Mesothelial cell of epicardium (in vitro differentiated cells): ENCODE measurements around the gene APOA5. TPM values are rescaled to one million over a fixed set of nuclear protein-coding genes. Genes with fewer than 3 reads are reported as not detected.

Source experiments
- DNase-seq, 2 experiments: peaks; one replicate each; pipeline ENCODE4 v3.0.0; 2021; ENCODE audit warnings: low spot score in 2 of 2; ENCODE audit not compliant: unreplicated experiment in 2 of 2
- H3K27ac Mint-ChIP-seq: 2 replicates; pipeline ENCODE4 v1.8.0; 2021; ENCODE audit warnings: mixed read lengths
- H3K27me3 Mint-ChIP-seq: 2 replicates; pipeline ENCODE4 v1.8.0; 2021; ENCODE audit warnings: low read depth, mixed read lengths
- H3K36me3 Mint-ChIP-seq: 2 replicates; pipeline ENCODE4 v1.8.0; 2021; ENCODE audit warnings: mixed read lengths
- H3K4me1 Mint-ChIP-seq: 2 replicates; pipeline ENCODE4 v1.8.0; 2021; ENCODE audit warnings: mixed read lengths
- H3K4me3 Mint-ChIP-seq: 2 replicates; pipeline ENCODE4 v1.8.0; 2021; ENCODE audit warnings: mild to moderate bottlenecking, moderate library complexity, mixed read lengths
- H3K9me3 Mint-ChIP-seq: 2 replicates; pipeline ENCODE4 v1.8.0; 2021; ENCODE audit warnings: mixed read lengths
- total RNA-seq: library from RNA; stranded (reverse); gene quantifications from 3 replicates; pipeline ENCODE4 v1.2.1, GENCODE V29; 2021
- TF ChIP-seq, protein P1 (sequence below): fragments of 200-600 bp; sonication (generic); IDR thresholded peaks from one replicate; pipeline ENCODE4 v1.5.0; 2021; ENCODE audit warnings: antibody characterized with exemption; ENCODE audit not compliant: unreplicated experiment

Gene APOA5
- total RNA-seq, 1 donor from 2014 or later: not detected

DNA sequence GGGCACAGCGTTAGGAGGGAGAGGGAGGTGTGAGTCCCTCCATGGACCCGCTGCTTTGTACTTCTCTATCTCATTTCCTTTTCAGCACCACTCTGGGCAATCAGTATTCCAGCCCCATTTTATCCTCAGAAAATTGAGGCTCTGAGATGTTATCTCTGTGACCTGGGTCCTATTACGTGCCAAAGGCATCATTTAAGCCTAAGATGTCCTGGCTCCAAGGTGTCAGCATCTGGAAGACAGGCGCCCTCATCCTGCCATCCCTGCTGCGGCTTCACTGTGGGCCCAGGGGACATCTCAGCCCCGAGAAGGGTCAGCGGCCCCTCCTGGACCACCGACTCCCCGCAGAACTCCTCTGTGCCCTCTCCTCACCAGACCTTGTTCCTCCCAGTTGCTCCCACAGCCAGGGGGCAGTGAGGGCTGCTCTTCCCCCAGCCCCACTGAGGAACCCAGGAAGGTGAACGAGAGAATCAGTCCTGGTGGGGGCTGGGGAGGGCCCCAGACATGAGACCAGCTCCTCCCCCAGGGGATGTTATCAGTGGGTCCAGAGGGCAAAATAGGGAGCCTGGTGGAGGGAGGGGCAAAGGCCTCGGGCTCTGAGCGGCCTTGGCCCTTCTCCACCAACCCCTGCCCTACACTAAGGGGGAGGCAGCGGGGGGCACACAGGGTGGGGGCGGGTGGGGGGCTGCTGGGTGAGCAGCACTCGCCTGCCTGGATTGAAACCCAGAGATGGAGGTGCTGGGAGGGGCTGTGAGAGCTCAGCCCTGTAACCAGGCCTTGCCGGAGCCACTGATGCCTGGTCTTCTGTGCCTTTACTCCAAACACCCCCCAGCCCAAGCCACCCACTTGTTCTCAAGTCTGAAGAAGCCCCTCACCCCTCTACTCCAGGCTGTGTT is 37.2 kb upstream of the APOA5 start:
- H3K4me1 Mint-ChIP-seq: peaks cover 14% of the 10 kb centered on the region
- no peak overlapping the region for H3K27ac Mint-ChIP-seq
- no peaks in the 10 kb centered on the region for H3K9me3 Mint-ChIP-seq
- H3K27me3 Mint-ChIP-seq: no peaks in the 10 kb centered on the region
- no peaks in the 10 kb centered on the region for H3K36me3 Mint-ChIP-seq
- no peak for DNase-seq
- no peak overlapping the region for H3K4me3 Mint-ChIP-seq
- TF ChIP-seq, protein P1, sequence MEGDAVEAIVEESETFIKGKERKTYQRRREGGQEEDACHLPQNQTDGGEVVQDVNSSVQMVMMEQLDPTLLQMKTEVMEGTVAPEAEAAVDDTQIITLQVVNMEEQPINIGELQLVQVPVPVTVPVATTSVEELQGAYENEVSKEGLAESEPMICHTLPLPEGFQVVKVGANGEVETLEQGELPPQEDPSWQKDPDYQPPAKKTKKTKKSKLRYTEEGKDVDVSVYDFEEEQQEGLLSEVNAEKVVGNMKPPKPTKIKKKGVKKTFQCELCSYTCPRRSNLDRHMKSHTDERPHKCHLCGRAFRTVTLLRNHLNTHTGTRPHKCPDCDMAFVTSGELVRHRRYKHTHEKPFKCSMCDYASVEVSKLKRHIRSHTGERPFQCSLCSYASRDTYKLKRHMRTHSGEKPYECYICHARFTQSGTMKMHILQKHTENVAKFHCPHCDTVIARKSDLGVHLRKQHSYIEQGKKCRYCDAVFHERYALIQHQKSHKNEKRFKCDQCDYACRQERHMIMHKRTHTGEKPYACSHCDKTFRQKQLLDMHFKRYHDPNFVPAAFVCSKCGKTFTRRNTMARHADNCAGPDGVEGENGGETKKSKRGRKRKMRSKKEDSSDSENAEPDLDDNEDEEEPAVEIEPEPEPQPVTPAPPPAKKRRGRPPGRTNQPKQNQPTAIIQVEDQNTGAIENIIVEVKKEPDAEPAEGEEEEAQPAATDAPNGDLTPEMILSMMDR: no peak

DNA sequence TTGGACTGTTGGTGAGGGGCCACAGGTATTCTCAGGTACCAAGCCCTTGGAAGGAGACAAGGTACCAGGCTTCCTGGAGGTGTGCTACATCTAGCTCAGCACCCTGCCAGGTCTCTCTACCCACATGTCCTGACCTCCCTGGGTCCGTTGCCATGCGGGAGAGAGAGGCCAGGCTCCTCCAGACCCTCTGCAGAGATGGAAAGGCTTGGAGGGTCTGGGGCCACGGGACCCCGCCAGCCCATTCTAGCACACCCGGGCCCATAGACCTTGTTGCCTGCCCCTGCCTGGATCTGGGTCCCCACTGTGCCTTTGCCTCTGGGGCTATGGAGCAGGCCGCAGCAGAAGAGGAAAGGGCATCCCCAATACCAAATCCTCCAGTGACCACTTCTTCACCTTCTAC is 35.8 kb upstream of the APOA5 start:
- Mint-ChIP-seq H3K4me1 (peaks cover 14% of the 10 kb centered on the region), H3K36me3 (no peaks in the 10 kb centered on the region), H3K27me3 (no peaks in the 10 kb centered on the region), H3K9me3 (no peaks in the 10 kb centered on the region), H3K27ac (no peak overlapping the region), H3K4me3 (no peak overlapping the region)
- DNase-seq: no peak
- TF ChIP-seq, protein P1: no peak

DNA sequence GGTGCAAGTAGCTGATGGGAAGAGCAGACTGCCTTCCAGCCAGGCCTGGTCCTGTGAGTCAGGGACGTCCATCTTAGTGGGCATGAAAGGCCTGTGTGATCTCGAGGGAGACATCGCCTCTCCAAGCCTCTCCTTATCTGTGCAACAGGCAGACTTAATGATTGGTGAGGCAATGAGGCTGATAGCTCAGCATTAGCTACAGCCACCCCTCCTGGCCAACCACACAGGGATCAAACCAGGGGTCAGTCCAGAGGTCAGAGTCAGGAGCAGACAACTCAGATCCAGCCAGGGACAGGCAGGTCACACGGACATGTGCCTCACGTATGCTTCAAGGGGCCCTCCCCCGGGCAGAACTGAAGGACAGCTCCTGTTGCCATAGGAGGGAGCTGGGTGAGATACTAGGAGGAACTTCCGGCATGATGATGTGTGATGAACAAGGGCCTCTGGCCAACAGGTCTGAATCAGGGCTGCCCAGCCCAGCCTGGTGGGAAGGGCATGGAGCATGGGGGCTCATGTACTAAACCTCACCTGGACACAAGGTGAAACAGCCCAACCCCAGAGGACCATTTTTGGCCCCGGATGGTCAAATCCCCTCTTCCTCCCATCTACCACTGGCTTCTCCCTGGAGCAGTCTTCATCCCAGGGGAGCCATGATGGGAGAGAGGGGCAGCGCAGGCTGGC is 35.2 kb upstream of the APOA5 start:
- H3K4me3 Mint-ChIP-seq: no peak overlapping the region
- H3K27ac Mint-ChIP-seq: no peak overlapping the region
- TF ChIP-seq, protein P1: no peak
- H3K36me3 Mint-ChIP-seq: no peaks in the 10 kb centered on the region
- no peaks in the 10 kb centered on the region for H3K27me3 Mint-ChIP-seq
- peaks cover 14% of the 10 kb centered on the region for H3K4me1 Mint-ChIP-seq
- DNase-seq: no peak
- no peaks in the 10 kb centered on the region for H3K9me3 Mint-ChIP-seq

DNA sequence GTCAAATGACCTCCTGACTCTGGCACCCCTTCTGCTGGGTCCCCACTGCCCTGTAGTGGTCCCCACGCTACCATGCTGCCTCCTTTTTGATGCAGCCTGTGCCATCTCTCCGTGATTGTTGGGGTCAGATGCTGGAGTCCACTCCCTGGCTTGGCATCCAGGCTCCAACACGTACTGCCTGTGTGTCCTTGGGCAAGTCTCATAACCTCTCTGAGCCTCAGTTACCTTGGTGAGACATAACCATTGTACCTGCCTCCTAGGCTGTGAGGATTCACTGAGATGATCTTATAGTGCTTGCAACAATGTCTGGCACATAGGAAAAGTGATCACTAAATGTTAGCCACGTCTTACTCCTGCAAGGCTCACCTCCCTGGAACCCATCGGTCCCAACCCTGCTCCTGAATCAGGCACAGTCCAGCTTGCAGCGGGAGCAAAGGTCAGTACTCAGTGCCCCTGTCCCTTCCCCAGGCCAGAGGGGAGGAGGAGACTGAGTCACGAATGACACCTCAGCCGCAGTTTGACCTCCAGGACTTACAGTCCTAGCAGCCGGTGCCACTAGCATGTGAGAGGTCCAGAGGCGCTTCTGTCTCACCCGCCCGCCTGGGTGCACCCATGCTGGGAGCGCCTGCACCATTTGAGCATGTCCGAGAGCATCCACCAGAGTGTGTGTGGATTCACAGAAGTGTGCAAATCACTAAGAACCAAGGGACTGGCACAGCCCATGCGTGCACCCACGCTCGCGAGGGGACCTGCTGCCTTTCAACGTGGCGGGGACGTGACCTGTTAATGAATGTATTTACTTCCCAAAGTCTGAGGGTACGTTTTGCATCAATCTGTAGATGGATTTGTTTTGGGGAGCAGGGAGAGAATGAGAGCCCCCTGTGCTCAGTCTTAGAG is 34.4 kb upstream of the APOA5 start:
- Mint-ChIP-seq H3K4me3 (no peak overlapping the region), H3K4me1 (peaks cover 14% of the 10 kb centered on the region), H3K27ac (no peak overlapping the region), H3K9me3 (no peaks in the 10 kb centered on the region), H3K27me3 (no peaks in the 10 kb centered on the region), H3K36me3 (no peaks in the 10 kb centered on the region)
- no peak for DNase-seq
- TF ChIP-seq, protein P1: no peak

DNA sequence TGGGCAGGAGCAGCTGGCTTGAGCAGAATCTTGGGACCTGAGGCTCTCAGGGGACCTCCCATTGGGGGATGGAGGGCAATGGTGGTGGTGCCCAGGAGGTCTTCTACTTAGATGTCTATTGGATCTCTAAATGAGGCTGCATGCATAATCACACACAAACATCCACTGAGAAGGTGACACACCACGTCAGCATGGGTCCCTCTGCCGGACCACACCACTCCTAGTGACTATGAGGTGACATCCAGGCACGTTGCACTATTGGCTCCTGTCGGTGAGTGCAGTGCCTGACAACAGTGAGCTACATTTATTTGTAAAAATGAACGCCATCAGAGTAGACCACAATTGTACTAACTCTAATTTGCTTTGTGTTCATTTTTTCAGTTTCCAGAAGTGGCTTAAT is 33.8 kb upstream of the APOA5 start:
- no peaks in the 10 kb centered on the region for H3K27me3 Mint-ChIP-seq

More for the DNA sequence above, 33.8 kb upstream of the APOA5 start:
- no peak for DNase-seq
- peaks cover 14% of the 10 kb centered on the region for H3K4me1 Mint-ChIP-seq
- H3K9me3 Mint-ChIP-seq: no peaks in the 10 kb centered on the region
- no peak overlapping the region for H3K27ac Mint-ChIP-seq
- H3K36me3 Mint-ChIP-seq: no peaks in the 10 kb centered on the region
- TF ChIP-seq, protein P1: no peak
- H3K4me3 Mint-ChIP-seq: no peak overlapping the region
